ENCODE measurements around the gene IFITM10. TPM values are rescaled to one million over a fixed set of nuclear protein-coding genes. Genes with fewer than 3 reads are reported as not detected.

Gene IFITM10
- total RNA-seq, 1 donor from 2014 or later, result 4.9 TPM

GRCh38 chr11:1702506-1702905, 47.9 kb downstream of the IFITM10 start:
- Histone ChIP-seq H3K27ac (no peak overlapping the region), H3K27me3 (no peaks in the 10 kb centered on the region), H3K9me3 (no peaks in the 10 kb centered on the region), H3K36me3 (no peaks in the 10 kb centered on the region), H3K4me3 (no peak overlapping the region), H3K4me1 (peaks cover 7% of the 10 kb centered on the region)
- TF ChIP-seq CTCF (IDR thresholded peaks at IDR 0.05), result no peak
- no peak for TF ChIP-seq POLR2AphosphoS5 (IDR thresholded peaks at IDR 0.05; ENCODE audit: insufficient read depth in 1 of 2, low read depth in 1 of 2)
- TF ChIP-seq POLR2A (IDR thresholded peaks at IDR 0.05), result no peak
- intact Hi-C loops (cut with DNase I), result no loop called here
- DNase-seq (ENCODE audit: extremely low spot score in 2 of 2), result no peak

GRCh38 chr11:1701091-1701807, 49.1 kb downstream of the IFITM10 start:
- DNase-seq (ENCODE audit: extremely low spot score in 2 of 2), result peak in 1 of 2 donors; percentile 42
- no peak for TF ChIP-seq POLR2AphosphoS5 (IDR thresholded peaks at IDR 0.05; ENCODE audit: insufficient read depth in 1 of 2, low read depth in 1 of 2)
- TF ChIP-seq CTCF (IDR thresholded peaks at IDR 0.05), result no peak
- no peak for TF ChIP-seq POLR2A (IDR thresholded peaks at IDR 0.05)

GRCh38 chr11:1699771-1700170, 50.6 kb downstream of the IFITM10 start:
- Histone ChIP-seq H3K4me3 (no peak overlapping the region), H3K36me3 (no peaks in the 10 kb centered on the region), H3K27me3 (no peaks in the 10 kb centered on the region), H3K9me3 (no peaks in the 10 kb centered on the region), H3K4me1 (no peaks in the 10 kb centered on the region), H3K27ac (no peak overlapping the region)
- DNase-seq (ENCODE audit: extremely low spot score in 2 of 2), result no peak
- TF ChIP-seq POLR2AphosphoS5 (IDR thresholded peaks at IDR 0.05; ENCODE audit: insufficient read depth in 1 of 2, low read depth in 1 of 2) (no peak), POLR2A (IDR thresholded peaks at IDR 0.05) (no peak), CTCF (IDR thresholded peaks at IDR 0.05) (no peak)
- intact Hi-C loops (cut with DNase I), result loop anchor here (10.0 kb wide), 1 partner anchor 455 kb away; no protein-coding TSS in a partner anchor

More at GRCh38 chr11:1701091-1701807, 49.1 kb downstream of the IFITM10 start:
- Histone ChIP-seq H3K4me1 (peaks cover 5% of the 10 kb centered on the region), H3K9me3 (no peaks in the 10 kb centered on the region), H3K27me3 (no peaks in the 10 kb centered on the region), H3K36me3 (no peaks in the 10 kb centered on the region), H3K27ac (no peak overlapping the region), H3K4me3 (no peak overlapping the region)
- intact Hi-C loops (cut with DNase I), result no loop called here

GRCh38 chr11:1696608-1697570, 53.5 kb downstream of the IFITM10 start, which contains the start of gene KRTAP5-6:
Gene KRTAP5-6 (plus strand): TSS chr11:1697195. CDS start chr11:1697246, 51 bp downstream.
- Histone ChIP-seq H3K4me3 (no peak within 1 kb of the TSS), H3K27me3 (no peaks in the 10 kb centered on the region), H3K9me3 (no peaks in the 10 kb centered on the region), H3K36me3 (no peaks in the 10 kb centered on the region), H3K4me1 (peaks cover 16% of the 10 kb centered on the region), H3K27ac (no peak within 1 kb of the TSS)
- no peak for TF ChIP-seq POLR2A (IDR thresholded peaks at IDR 0.05)
- no peak for TF ChIP-seq POLR2AphosphoS5 (IDR thresholded peaks at IDR 0.05; ENCODE audit: insufficient read depth in 1 of 2, low read depth in 1 of 2)
- no peak for TF ChIP-seq CTCF (IDR thresholded peaks at IDR 0.05)
- DNase-seq (ENCODE audit: extremely low spot score in 2 of 2), result no peak
- intact Hi-C loops (cut with DNase I), result loop anchor here (10.0 kb wide), 1 partner anchor 458 kb away; no protein-coding TSS in a partner anchor
